Panc1 (cell line): Measurements from ENCODE around the gene ACIN1.

Experiments
- CTCF ChIP-seq: fragments of 450-650 bp; IDR thresholded peaks from 2 replicates; pipeline ENCODE4 v1.5.1; 2017; ENCODE audit warnings: mild to moderate bottlenecking
- POLR2AphosphoS5 ChIP-seq: IDR thresholded peaks from 2 replicates; pipeline ENCODE4 v1.6.1; 2012; ENCODE audit warnings: mild to moderate bottlenecking, low read depth, low read length, moderate library complexity
- SIN3A ChIP-seq: IDR thresholded peaks from 2 replicates; pipeline ENCODE4 v1.6.1; 2012; ENCODE audit warnings: low read depth, mild to moderate bottlenecking, low read length, moderate library complexity, borderline replicate concordance; ENCODE audit not compliant: insufficient read depth

GRCh38 chr14:23066368-23066767 lies 28.6 kb downstream of the ACIN1 start:
- TF ChIP-seq POLR2AphosphoS5 (no peak), CTCF (no peak), SIN3A (no peak)
